Gastrocnemius medialis (tissue), 4 donors: Measurements from ENCODE around the gene DIPK1A.

Experiments
- CTCF ChIP-seq, 5 experiments: fragments of 450-650 bp in 3 of 5; fragments of 200-600 bp in 2 of 5; sonication (generic) in 2 of 5; IDR thresholded peaks in 4 of 5; conservative IDR thresholded peaks in 1 of 5; 1 replicate in 4 of 5; 2 replicates in 1 of 5; pipeline ENCODE4 v1.5.1; 2016 to 2019; ENCODE audit warnings: antibody characterized with exemption in 5 of 5, mild to moderate bottlenecking in 3 of 5, moderate library complexity in 3 of 5
- POLR2A ChIP-seq, 2 donors: fragments of 450-650 bp; IDR thresholded peaks; one replicate each; pipeline ENCODE4 v1.6.1; 2017; ENCODE audit warnings: antibody characterized with exemption in 2 of 2, mild to moderate bottlenecking in 2 of 2, moderate library complexity in 2 of 2

GRCh38 chr1:92831762-92832536 is 129.3 kb downstream of the DIPK1A start, which contains the start of gene RPL5:
- TF ChIP-seq POLR2A (IDR thresholded peaks at IDR 0.05): peak; percentile 92
- peak; percentile 82 to 97 (median 93) for TF ChIP-seq CTCF (IDR thresholded peaks at IDR 0.05 in 4 of 5, conservative IDR thresholded peaks at IDR 0.05 in 1 of 5)
